Measurements from ENCODE around the gene MOK.

DNA sequence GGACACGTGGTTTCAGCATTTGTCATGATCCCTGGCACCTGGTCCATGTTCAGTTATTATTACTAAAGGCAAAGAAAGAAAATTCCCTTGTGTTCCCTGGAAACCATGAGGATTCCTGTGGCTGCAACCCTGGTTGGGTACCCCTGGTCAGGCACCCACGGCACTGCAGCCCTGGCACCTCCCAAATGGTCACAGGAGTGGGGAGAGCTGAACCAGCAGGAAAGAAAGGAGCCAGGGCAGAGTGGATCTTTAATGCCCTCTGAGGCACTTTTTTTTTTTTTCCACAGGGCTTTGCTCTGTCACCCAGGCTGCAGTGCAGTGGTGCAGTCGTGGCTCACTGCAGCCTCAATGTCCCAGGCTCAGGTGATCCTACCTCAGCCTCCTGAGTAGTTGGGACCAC, 40.3 kb upstream of the MOK start:
- TF ChIP-seq, protein P1, sequence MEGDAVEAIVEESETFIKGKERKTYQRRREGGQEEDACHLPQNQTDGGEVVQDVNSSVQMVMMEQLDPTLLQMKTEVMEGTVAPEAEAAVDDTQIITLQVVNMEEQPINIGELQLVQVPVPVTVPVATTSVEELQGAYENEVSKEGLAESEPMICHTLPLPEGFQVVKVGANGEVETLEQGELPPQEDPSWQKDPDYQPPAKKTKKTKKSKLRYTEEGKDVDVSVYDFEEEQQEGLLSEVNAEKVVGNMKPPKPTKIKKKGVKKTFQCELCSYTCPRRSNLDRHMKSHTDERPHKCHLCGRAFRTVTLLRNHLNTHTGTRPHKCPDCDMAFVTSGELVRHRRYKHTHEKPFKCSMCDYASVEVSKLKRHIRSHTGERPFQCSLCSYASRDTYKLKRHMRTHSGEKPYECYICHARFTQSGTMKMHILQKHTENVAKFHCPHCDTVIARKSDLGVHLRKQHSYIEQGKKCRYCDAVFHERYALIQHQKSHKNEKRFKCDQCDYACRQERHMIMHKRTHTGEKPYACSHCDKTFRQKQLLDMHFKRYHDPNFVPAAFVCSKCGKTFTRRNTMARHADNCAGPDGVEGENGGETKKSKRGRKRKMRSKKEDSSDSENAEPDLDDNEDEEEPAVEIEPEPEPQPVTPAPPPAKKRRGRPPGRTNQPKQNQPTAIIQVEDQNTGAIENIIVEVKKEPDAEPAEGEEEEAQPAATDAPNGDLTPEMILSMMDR (IDR thresholded peaks at IDR 0.05) = no peak
- no peak for TF ChIP-seq POLR2A (IDR thresholded peaks at IDR 0.05)
- no peak for TF ChIP-seq EP300 (IDR thresholded peaks at IDR 0.05)

Data from ovary (tissue), 3 donors.